ENCODE data around the gene CMSS1.

GRCh38 chr3:99845331-99845730 lies 27.7 kb downstream of the CMSS1 start:
- TF ChIP-seq, protein P1, sequence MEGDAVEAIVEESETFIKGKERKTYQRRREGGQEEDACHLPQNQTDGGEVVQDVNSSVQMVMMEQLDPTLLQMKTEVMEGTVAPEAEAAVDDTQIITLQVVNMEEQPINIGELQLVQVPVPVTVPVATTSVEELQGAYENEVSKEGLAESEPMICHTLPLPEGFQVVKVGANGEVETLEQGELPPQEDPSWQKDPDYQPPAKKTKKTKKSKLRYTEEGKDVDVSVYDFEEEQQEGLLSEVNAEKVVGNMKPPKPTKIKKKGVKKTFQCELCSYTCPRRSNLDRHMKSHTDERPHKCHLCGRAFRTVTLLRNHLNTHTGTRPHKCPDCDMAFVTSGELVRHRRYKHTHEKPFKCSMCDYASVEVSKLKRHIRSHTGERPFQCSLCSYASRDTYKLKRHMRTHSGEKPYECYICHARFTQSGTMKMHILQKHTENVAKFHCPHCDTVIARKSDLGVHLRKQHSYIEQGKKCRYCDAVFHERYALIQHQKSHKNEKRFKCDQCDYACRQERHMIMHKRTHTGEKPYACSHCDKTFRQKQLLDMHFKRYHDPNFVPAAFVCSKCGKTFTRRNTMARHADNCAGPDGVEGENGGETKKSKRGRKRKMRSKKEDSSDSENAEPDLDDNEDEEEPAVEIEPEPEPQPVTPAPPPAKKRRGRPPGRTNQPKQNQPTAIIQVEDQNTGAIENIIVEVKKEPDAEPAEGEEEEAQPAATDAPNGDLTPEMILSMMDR (IDR thresholded peaks at IDR 0.05 in 4 of 5, conservative IDR thresholded peaks at IDR 0.05 in 1 of 5), result no peak
- TF ChIP-seq POLR2A (IDR thresholded peaks at IDR 0.05), result no peak
